Measurements from ENCODE around the gene ELP4. TPM values are rescaled to one million over a fixed set of nuclear protein-coding genes. Genes with fewer than 3 reads are reported as not detected.

The ELP4 gene
- total and polyA plus RNA-seq, 12 donors, result 9.8 to 19.5 (median 15.9) TPM

- Histone ChIP-seq H3K27me3 (no peaks in the 10 kb centered on the region), H3K4me3 (no peak overlapping the region), H3K27ac (no peak overlapping the region), H3K4me1 (peaks cover 0 to 11% (median 4%) of the 10 kb centered on the region in 9 donors), H3K9me3 (no peaks in the 10 kb centered on the region), H3K36me3 (peaks cover 0 to 32% (median 5%) of the 10 kb centered on the region in 9 donors)
- WGBS, 2 donors, result 94% methylated on average over 6 of the region's 6 CpGs
- no peak for DNase-seq
- ATAC-seq, result no peak
- intact Hi-C loops (cut with DNase I), result loop anchor here in 2 of 10 donors (10.0 kb wide), 1 partner anchor 305 kb away; no protein-coding TSS in a partner anchor
- TF ChIP-seq, protein P1, sequence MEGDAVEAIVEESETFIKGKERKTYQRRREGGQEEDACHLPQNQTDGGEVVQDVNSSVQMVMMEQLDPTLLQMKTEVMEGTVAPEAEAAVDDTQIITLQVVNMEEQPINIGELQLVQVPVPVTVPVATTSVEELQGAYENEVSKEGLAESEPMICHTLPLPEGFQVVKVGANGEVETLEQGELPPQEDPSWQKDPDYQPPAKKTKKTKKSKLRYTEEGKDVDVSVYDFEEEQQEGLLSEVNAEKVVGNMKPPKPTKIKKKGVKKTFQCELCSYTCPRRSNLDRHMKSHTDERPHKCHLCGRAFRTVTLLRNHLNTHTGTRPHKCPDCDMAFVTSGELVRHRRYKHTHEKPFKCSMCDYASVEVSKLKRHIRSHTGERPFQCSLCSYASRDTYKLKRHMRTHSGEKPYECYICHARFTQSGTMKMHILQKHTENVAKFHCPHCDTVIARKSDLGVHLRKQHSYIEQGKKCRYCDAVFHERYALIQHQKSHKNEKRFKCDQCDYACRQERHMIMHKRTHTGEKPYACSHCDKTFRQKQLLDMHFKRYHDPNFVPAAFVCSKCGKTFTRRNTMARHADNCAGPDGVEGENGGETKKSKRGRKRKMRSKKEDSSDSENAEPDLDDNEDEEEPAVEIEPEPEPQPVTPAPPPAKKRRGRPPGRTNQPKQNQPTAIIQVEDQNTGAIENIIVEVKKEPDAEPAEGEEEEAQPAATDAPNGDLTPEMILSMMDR (IDR thresholded peaks at IDR 0.05), result no peak
Observed at GRCh38 chr11:31649129-31649966, 139.8 kb downstream of the ELP4 start.

- Histone ChIP-seq H3K9me3 (no peaks in the 10 kb centered on the region), H3K4me3 (no peak overlapping the region), H3K27ac (no peak overlapping the region), H3K4me1 (peaks cover 0 to 3% (median under 1%) of the 10 kb centered on the region in 9 donors), H3K36me3 (peaks cover 0 to 32% (median 5%) of the 10 kb centered on the region in 9 donors), H3K27me3 (no peaks in the 10 kb centered on the region)
- intact Hi-C loops (cut with DNase I), result loop anchor here in 1 of 10 donors (10.0 kb wide), 1 partner anchor 304 kb away; no protein-coding TSS in a partner anchor
- TF ChIP-seq, protein P1 (IDR thresholded peaks at IDR 0.05), result no peak
- ATAC-seq (no peak), DNase-seq (no peak)
Observed at GRCh38 chr11:31651208-31651607, 141.6 kb downstream of the ELP4 start.

DNA sequence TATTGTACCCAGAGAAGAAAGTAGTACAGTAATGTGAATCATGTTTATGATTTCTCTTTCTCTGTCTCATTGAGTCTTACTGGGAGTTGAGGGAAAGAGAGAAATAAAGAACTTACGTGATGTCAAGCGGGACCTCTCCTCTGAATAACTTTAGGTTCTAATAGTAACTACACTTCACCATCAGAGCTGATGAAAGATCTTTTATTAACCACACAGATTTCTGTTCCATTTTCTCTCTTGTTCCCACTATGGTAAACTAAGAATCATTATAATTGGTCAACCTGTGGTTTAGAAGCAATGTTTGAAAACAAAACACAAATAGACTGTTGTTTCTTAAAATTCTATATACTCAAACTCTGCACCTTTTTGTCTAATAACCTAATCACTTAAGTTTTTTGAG is 142.3 kb downstream of the ELP4 start:
- DNase-seq (no peak), ATAC-seq (no peak)
- Histone ChIP-seq H3K4me3 (no peak overlapping the region), H3K27ac (no peak overlapping the region), H3K4me1 (no peaks in the 10 kb centered on the region), H3K9me3 (no peaks in the 10 kb centered on the region), H3K36me3 (peaks cover 0 to 32% (median 5%) of the 10 kb centered on the region in 9 donors), H3K27me3 (no peaks in the 10 kb centered on the region)
- TF ChIP-seq, protein P1 (IDR thresholded peaks at IDR 0.05), result no peak
- WGBS, 2 donors, result 96 to 99% methylated on average over 2 of the region's 2 CpGs
- intact Hi-C loops (cut with DNase I), result loop anchor here in 1 of 10 donors (10.0 kb wide), 1 partner anchor 303 kb away; no protein-coding TSS in a partner anchor

GRCh38 chr11:31652528-31652927 is 143.0 kb downstream of the ELP4 start:
- WGBS, 2 donors, result 94 to 95% methylated on average over 1 of the region's 1 CpG
- ATAC-seq (no peak), DNase-seq (no peak)
- Histone ChIP-seq H3K4me3 (no peak overlapping the region), H3K27me3 (no peaks in the 10 kb centered on the region), H3K27ac (no peak overlapping the region), H3K9me3 (no peaks in the 10 kb centered on the region), H3K36me3 (peaks cover 0 to 32% (median 5%) of the 10 kb centered on the region in 9 donors), H3K4me1 (no peaks in the 10 kb centered on the region)
- intact Hi-C loops (cut with DNase I), result loop anchor here in 1 of 10 donors (10.0 kb wide), 1 partner anchor 302 kb away; no protein-coding TSS in a partner anchor
- TF ChIP-seq, protein P1 (IDR thresholded peaks at IDR 0.05), result no peak
